HG03575 (cell line): ENCODE measurements around the gene SPO11.

ENCODE experiments used
- ATAC-seq: cut with Tn5 transposase; IDR thresholded peaks from one replicate; pipeline ENCODE4 v1.9.1; 2021; ENCODE audit not compliant: unreplicated experiment, insufficient number of reproducible peaks, low FRiP score; ENCODE audit errors: extremely low read depth

The SPO11 gene

DNA sequence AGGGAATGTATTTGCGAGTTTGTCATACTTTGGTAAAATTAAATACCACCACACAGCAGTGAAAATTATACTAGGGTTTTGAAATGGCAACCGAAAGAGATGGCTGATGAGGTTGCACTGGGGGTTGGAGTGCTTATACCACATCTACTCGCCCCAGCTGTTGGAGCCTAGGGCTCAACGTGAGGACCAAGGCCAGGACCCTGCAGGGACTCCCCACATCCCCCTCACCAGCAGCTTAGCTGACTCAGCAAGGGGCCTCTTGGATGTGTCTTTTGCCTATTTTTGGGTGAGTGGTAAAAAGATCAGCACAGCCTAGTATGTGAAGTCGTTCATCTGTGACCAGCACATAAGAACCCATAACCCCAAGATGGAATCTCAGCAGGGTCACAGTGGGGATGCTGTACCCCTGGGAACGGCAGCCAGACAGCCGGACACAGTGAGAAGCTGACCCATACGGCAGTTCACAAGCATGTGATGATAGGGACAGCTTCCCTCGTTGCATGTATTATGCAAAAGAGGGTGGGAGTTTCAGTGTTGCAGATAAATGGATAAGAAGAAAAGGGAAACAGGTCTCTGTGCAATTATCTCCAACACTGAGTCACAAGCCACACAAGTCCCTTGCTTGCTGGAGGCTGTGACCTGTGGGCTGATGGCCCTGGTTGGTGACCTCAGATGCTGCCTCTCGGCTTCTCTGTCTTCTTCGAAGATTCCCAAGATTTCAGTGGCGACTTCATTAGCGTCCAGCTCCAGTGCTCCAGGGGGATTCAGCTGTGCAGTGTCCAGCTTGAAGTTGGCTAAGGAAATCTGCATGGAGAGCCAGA, 20.9 kb upstream of the SPO11 start:
- no peak for ATAC-seq

DNA sequence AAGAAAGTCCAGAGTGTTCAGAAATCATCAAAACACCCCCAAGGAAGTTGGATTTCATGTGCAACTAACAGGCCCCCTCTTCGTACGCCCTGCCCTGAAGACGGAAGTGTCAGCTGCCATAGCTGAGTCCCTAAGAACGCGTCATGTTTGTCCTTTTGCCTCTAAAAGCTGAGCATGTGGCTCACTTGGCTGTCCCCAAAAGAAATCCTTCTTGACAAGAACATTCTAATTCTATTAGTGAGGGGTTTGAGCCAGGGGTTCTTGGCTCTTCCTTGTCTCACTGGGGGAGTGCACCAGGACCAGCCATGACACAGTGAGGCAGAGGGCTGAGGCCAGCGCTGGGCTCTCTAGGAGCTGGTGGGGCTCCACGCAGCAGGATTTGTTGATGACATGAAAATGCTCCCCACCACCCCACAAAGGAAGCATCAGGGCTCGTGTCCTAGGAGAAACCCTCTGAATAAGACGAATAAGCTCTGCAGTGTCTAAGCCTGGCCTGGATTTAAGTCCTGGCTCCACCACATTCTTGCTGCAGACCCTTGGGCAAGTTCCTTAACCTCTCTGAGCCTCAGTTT, 20.0 kb upstream of the SPO11 start:
- no peak for ATAC-seq

DNA sequence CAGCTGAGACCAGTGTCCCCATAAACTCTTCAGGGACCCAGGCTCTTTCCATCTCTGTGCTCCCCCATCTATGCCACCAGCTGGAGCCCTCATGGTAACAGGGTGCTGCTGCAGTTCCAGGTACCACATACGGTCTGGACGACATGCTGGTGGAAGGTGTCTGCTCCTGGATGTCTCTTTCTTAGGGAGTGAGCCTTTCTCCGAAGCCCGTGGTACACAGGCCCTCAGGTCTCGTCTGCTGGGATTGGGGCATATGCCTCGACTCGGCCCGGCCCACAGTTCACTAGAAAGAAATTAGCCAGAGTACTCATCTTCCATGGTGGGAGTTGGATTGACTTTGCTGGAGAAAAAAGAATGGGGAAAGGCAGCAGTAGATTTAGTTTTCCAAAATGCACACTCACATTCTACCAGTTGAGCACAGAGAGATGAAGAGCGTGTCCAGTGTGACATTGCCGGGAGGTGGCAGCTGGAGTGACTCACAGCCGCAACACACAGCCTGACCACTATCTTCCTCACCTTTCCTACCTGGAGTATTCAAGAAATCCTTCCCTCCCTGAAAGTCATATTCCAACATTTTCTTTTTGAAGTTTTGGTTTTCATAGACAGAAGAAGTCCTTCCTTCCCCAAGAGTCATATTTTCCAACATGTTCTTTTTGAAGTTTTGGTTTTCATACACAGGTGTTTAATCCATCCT, 18.6 kb upstream of the SPO11 start:
- no peak for ATAC-seq

DNA sequence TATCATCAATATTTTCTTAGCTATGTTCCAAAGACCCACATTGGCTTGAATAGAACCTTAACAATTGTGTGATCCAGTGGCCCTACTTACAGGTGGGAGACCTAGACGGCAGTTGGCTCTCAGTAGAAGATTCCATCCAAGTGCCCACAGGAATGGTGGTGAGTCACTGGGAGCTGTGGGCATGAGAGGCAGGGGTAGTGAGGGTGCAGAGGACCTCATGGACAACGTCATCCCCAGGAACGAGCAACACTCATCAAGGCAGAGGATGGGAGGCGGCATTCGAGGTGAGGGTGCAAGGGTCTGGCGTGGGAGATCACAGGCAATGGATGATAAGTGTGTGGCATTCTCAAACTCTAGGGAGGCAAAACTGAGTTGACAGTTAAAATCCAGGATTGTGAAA, 17.5 kb upstream of the SPO11 start:
- ATAC-seq = no peak

DNA sequence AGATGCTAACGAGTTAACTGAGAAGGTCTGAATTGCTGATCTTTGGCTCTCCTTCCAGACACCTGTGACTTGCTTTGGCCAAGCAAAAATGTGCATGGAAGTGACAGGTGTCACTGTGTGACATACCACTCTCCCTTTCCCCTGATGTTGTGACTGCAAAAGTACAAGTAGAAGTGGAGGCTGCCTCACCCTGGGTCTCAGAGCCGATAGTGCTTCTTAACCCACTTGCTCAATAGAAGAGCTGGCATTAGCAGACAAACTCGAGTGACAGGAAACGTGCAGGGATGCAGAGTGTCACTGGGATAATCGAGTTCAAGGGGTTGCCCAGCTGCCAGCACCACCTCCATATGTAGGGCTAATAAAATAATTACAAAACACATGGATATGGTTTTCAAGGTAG, 16.4 kb upstream of the SPO11 start:
- ATAC-seq = no peak

DNA sequence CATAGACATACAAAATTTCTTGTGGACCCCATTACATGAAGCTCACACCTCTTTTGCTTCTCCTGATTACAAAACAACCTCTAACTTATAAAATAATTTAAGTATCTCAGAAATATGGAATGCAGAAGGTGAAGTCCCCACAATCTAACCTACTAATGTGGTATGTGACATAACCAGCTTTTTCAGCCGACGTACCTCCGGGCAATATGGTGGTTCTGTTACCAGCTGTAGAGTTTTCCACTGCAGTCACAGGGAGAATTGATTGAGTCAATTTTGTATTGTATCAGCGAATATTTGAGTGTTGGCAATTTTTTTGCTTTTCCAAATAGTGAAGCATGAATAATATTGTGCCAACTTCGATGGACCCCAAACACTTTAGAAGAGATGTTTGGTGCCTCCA, 15.7 kb upstream of the SPO11 start:
- no peak for ATAC-seq

DNA sequence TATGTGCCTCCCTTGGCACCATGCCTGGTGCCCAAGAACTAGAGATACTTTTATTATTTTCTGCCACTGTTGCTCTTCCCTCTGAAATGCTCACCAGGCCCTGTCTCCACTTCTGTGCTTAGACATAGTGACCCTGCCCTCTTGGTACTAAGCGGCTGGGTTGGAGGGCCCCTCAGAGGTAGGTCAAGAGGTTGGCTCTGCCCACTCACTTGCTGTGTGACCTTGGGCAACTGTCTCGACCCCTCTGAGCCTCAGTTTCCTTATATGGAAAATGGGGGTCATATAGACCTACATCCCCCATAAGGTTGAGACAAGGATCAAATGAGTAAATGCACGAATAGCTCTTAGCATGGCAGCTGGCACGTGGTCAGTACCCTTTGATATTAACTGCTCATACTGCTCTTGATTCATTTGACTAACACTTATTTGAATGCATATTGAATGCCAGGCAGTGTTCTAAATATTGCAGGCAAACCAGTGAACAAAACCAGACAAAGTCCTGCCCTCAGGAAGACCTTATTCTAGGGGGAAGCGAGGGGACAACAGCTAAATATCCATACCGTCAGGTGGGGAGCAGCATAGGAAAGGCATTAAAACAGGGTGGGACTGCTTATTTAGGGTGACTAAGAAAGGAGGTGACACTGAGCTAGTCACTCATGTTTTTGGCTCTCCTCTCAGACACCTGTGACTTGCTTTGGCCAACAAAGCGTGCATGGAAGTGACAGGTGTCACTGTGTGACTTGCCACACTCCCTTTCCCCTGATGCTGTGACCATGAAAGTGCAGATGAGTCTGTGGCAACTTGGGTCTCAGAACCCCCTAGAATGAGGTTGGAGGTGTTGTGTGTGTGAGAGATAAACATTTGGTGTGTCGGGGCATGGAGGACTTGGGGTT, 14.3 kb upstream of the SPO11 start:
- no peak for ATAC-seq

DNA sequence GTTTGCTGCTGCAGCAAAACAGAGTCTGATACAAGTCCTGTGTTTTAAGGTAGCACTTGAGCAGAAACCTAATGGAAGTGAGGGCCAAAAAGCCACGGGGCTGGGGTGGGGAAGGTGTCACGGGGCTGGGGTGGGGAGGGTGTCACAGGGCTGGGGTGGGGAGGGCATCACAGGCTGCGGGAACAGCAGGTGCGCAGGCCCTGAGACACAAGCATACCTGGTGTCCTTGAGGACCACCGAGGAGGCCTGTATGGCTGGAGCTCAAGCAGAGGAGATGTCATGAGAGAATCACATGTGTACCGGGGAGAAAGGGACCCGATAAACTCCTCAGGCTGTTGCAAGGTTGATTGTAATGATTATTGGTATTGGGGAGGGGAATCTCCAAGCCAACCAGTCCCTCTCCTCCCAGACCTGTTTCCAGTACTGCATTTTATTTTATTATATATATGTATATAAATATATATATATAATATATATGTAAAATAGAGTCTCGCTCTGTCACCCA, 13.6 kb upstream of the SPO11 start:
- ATAC-seq = no peak

DNA sequence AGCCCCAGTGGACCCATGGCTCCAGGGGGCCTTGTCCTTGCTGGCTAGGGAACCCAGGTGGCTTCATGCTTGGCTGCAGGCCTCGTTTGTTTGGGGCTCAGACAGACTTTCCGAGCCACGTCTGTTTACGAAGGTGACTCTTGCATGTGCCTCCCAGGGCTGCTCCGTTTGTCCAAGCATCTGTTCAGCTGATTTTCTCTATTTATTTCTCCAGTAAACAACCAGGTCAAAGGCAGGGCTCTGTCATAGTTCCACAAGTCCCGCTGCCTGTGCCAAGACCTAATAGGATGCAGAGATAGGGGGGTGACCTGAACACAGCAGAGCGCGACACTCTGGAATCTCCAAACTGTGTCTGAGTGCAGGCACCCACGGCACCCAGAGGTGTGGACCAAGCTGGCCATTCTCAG, 12.8 kb upstream of the SPO11 start:
- no peak for ATAC-seq

DNA sequence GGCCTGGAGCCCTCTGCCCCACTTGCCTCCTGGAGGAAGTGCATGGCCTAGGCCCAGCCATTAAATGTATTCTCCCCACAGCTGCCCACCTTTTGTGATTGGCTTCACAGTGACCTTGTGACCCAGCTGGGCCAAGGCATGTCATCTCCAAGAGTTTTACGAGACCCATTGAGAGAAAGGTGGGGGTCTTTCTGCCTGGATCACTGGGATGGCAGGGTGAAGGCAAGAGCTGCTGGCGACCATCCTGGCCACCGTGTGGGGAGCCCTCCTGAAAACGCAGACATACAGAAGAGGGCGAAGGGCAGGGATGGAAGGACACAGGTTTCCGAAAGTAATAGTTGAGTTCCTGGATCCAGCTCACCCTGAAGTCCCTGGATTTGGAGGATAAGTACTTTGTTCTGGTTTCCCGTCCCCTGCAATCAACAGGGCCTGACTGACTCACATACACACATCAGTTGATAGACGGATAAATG, 12.3 kb upstream of the SPO11 start:
- no peak for ATAC-seq

DNA sequence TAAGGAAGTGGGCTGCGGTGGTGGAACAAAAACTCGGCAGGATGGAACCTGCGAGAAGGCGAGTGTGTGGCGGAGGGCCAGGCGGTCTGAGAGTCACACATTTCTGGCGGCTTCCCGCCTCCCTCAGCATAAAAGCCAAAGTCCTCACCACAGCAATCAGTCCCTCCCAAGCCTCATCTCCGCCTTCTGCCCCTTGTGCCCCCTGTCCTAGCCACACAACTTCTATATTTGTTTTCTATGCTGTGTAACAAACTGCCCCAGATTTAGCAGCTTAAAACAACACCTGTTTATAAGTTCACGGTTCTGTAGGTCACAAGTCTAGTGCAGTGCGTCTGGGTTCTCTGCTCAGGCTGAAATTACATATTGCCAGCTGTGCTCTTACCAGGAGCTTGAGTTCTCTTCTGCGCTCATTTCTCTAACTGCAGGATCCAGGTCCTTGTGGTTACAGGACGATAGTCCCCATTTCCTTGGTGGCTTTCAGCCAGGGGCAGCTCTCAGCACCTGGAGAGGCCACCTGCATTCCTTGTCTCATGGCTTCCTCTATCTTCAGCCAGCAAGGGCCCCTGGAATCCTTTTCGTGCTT, 11.7 kb upstream of the SPO11 start:
- no peak for ATAC-seq

DNA sequence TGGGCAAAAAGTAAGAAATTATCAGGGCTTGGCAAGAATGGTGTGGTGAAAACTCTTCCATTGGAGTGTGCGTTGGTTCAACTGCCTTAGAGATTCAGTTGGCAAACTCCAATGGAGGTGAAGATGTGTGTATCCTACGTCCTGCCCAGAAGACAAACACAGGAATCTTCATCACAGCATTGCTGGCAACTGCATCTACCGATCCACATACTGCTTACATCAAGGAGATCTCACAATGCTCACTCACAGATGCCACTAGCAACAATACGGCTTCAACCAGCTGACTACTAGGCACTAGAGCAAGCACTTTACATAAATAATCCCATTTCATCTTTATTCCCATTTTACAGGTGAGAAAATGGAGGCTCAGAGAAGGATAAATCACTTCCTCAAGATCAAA, 10.0 kb upstream of the SPO11 start:
- no peak for ATAC-seq

DNA sequence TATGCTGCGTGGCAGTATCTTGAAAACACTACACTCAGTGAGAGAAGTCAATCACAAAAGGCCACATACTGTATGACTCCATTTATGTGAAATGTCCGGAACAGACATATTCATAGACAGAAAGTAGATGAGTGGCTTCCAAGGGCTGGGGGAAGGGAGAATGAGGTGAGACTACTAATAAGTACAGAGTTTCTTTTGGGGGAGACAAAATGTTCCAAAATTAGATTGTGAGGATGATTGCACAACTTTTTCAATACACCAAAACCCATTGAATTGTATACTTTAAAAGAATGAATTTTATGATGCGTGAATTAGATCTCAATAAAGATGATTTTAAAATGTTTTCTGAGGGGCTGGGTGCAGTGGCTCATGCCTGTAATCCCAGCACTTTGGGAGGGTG, 9.2 kb upstream of the SPO11 start:
- ATAC-seq = no peak

DNA sequence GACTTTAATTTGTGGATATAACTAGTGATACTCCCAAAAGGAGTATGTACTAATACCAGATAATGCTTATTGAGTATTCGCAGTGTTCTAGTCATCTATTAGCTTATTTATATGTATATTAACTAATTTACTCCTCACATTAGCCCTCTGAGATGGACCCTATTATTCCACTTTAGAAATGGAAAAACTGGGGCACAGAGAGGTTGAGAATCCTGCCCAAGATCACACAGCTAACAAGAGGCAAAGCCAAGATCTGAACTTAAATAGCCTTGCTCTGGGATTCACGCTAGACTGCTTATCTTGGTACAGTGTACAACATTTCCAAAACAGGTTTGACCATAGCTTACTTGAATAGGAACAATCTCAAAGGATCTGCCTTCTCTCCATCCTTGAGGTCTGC, 8.5 kb upstream of the SPO11 start:
- no peak for ATAC-seq

DNA sequence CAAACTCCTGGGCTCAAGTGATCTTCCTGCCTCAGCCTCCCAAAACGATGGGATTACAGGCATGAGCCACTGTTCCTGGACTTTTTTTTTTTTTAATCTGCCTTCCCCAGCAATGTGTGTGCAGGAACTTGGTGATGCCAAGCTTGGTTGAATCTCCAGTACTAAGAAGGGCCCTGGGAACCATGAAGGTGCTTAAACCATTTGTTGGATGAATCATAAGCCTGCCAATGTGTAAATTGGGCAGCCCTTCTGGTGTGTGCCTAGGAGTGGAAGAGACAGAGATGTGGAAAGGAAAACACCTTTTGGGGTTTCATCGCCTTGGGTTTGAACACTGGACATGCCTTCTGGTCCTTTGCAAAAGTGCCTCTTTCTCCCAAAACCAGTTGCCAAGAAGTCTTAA, 7.1 kb upstream of the SPO11 start:
- no peak for ATAC-seq

DNA sequence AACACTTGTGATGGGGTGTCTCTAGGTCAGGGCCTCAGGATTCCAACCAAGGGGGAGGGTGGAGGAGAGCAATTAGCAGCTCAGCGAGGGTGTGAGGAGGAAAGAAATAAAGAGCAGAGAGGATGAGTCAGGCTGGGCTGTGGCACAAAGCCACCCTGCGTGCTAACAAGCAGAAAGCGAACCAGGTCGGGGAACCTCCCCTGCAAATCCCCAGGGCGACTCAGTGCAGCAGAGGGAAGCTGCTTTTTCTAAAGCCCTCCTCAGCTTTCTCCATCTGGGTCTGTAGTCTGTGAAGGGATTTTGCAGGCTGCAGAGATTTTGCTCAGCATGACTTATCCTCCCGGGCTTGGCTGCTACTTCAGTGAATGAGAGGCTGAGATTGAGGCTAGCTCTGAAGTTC, 6.6 kb upstream of the SPO11 start:
- no peak for ATAC-seq

DNA sequence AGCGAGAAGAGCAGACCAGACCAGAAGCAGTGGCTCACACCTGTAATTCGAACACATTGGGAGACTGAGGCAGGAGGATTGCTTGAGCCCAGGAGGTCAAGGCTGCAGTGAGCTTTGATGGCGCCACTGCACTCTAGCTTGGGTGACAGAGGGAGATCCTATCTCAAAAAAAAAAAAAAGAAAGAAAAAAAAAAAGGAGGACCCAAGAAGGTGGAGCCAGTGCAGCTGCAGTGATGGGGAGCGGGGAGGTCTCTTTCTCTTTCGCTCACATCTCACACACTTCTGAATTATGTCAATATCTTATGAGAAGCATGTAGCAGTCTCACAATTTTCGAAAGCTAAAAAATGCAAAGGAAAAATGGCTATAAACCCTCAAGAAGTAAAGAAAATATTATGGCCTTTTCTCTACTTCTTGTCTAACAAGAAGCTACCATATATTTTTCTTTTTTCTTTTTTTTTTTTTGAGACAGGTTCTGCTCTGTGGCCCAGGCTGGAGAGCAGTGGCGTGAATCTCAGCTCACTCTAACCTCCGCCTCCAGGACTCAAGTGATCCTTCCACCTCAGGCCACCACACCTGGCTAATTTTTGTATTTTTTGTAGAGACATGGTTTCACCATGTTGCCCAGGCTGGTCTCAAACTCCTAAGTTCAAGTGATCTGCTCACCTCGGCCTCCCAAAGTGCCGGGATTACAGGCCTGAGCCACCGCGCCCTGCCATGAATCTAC, 3.8 kb upstream of the SPO11 start:
- ATAC-seq = no peak
